Stimulated activated CD4-positive, alpha-beta T cell treated with anti-CD3 and anti-CD28 coated beads, TNF-alpha, amount 100 ng/mL, for 4 hours (primary cell): ENCODE results near the gene RNF187.
A peak's percentile ranks its signal among the peaks of the same experiment; 100 is the strongest.

Experiments used
- DNase-seq, 3 experiments: peaks; one replicate each; pipeline ENCODE4 v3.0.0-alpha.2; 2020; ENCODE audit warnings: low read depth in 3 of 3

RNF187 gene

DNA sequence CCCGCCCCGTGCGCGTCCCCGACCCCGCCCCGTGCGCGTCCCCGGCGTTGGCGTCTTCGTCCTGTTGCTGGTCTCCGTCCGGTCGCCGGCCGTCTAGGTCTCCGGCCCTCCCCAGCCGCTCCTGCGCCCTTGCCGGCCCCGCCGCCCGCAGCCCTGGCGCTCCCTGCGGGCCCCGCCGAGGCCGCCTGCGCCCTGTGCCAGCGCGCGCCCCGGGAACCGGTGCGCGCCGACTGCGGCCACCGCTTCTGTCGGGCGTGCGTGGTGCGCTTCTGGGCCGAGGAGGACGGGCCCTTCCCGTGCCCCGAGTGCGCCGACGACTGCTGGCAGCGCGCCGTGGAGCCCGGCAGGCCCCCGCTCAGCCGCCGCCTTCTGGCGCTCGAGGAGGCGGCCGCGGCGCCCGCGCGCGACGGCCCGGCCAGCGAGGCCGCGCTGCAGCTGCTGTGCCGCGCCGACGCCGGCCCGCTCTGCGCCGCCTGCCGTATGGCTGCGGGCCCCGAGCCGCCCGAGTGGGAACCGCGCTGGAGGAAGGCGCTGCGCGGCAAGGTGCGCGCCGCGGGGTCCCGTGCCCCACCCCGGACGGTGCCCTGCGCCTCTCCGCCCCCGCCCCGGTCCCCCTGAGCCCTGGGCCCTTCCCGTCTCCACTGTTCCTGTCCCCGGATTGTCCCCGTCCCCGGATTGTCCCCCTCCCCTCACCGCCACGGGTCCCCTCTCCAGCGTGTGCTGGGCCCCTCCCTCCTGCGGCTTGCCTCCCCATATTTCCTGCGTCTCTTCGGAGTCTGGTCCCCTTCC, at the start of gene RNF187:
RNF187 (plus strand) TSS at position 47 of the 789 bp plus-strand sequence.
- peak; percentile 23 to 76 (median 72) for DNase-seq

DNA sequence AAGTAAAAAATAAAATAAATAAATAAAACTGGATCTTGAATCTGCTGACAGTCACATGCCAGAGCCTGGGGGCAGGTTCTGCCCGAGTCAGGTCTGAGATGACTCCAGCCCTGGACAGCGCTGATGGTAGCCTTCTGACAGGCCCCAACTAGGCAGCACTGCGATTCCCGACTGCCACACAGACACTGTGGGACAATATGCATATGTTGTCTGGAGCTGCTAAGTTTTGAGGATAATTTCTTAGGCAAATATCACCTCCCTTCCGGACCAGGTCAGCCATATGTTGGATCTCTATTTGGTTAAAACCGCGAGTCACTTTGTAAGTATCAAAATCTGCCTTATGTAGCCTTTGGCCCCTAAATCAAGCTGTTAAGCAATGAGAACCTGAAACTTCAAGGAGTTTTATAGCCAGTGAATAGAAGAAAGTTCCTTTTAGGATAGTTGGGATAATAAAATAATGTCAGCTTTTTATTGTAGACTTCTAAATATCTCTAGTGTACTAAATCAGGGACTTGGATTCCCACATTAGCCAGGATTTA, 49.7 kb upstream of the RNF187 start:
- no peak for DNase-seq

GRCh38 chr1:228438266-228438665, 48.9 kb upstream of the RNF187 start:
- DNase-seq = no peak

GRCh38 chr1:228440761-228441500, 46.3 kb upstream of the RNF187 start:
- DNase-seq = no peak

DNA sequence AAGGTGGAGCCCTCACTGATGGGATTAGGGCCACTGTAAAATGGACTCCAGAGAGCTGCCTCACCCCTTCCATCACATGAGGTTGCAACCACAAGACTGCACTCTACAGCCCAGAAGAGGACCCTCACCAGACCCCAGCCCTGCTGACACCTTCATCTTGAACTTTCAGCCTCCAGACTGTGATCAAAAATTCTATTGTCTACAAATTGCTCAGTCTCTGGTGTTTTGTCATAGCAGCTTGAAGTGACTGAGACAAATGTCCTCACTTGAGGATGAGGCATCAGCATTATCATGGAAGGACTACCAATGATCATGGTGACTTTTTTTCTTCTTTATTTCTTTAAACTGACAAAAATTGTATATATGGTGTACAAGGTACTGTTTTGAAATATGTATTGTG, 43.8 kb upstream of the RNF187 start:
- no peak for DNase-seq

DNA sequence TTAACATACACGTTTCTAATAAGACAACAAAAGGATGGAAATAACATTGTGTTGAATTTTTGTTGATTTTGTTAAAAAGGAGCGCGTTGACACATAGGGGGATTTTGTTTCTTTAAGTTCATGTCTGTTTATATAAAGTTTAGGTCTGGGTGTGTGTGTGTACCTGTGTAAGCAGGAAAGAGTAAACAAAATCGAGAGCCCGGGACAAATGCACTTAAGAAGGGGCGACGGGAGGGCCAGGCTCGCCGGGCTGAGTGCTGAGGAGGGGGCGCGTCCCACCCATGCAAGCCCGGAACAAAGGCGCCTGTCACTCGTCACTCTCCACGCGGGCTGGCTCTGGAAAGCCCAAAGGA, 41.7 kb upstream of the RNF187 start:
- no peak for DNase-seq

- no peak for DNase-seq
These were observed 41.1 kb upstream of the RNF187 start for GRCh38 chr1:228445843-228446650.

GRCh38 chr1:228446852-228447251, 40.3 kb upstream of the RNF187 start:
- DNase-seq = no peak

GRCh38 chr1:228448372-228448771, 38.8 kb upstream of the RNF187 start:
- DNase-seq = no peak

DNA sequence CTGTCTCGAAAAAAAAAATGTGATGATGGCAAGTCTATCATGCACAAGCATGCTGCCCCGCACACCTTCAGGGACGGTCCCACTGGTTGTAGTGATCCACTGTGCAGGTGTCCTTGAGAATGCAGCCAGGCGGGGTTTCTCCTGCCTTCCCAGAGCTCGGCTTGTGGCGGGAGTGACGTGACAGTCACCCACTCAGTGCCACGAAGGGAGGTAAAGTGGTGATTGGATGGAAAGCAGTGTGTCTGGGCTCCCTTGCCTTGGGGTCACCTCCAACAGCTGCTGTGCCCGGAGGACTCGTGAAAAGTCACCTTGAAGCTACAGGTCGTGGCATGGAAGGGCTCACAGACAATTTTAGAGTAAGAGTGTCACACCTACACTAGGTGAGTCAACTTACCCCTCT, 37.0 kb upstream of the RNF187 start:
- no peak for DNase-seq

- no peak for DNase-seq
These were observed 34.8 kb upstream of the RNF187 start for GRCh38 chr1:228452194-228453021.

DNA sequence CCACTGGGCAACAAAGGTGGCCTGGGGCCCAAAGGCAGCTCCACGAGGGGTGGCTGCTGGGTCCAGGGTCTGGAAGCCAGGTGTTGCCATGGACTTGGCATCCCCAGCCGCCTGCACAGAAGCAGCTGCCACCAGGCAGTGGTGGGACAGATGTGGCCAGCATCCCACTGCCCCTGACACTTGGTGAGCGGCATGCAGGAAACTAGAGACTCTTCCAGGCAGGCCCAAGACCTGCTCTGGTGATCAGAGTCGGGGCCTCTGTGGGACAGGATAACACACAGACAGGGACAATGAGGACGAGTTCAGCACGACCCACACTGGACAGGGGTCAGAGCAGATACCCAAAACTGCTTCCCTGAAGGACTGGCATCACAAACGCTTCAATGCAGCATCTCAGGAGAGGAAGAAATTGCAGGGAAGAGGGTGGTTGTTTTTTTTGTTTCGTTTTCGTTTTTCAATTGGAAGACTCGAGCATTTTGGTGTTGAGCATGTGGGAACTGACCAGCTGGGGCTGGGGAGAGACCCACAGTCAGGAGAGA, 34.1 kb upstream of the RNF187 start:
- no peak for DNase-seq

DNA sequence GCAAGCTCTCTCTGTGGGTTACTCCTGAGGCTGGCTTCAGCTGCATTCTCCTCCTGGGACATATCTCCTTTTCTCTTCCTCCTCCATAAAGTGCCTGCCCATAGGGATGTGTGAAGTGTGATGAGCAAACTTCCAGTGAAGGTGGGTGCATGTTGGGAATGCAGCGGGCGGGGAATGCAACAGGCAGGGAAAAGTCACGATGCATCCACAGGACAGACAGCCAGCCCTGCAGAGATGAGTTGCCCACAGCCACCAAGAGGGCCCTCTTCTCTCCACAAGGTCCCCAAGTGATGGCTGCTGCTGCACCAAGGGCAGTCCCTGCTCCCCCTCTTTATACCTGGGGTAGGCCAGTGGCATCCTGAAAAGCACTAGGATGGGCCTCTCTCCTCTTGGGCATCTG, 33.6 kb upstream of the RNF187 start:
- no peak for DNase-seq

DNA sequence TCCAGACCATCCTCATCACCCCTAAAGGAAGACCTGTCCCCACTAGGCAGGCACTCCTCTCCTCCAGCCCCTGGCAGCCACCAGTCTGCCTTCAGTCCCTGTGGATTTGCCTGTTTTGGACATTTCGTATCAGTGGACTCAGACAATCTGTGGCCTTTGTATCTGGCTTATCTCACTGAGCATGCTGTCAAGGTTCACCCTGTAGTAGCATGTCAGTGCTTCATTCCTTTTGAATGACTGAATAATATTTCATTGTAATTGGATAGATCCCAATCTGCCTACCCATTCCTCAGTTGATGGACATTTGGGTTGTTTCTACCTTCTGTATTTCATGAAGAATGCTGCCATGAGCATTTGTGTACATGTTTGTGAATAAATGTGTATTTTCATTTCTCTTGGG, 32.9 kb upstream of the RNF187 start:
- DNase-seq = no peak

DNA sequence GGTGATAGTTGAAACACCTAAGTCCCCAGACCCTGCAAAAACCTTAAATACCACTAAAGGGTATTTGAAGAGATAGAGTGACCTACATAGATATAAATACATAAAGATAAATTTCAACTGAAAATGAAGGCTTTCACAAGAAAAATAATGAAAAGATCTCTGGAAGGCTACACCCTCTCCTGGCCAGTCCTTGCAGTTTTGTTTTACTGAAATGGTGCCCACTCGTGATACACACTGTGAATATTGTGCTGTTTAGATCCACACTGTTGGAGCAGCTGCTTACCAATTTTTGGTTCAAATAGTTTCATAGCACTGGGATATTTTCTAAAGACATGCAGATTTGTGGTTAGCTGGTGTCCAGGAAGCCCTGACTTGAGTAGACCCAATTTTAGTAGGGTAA, 31.5 kb upstream of the RNF187 start:
- no peak for DNase-seq

- no peak for DNase-seq
These were observed 30.7 kb upstream of the RNF187 start for GRCh38 chr1:228456252-228457016.

GRCh38 chr1:228457017-228457395, 30.2 kb upstream of the RNF187 start:
- DNase-seq = peak in 1 of 3 experiments; percentile 2

GRCh38 chr1:228457396-228458176, 29.6 kb upstream of the RNF187 start:
- DNase-seq = peak; percentile 62 to 73 (median 69)
